GM13977 (cell line): Measurements from ENCODE around the gene MTCP1.
A peak's percentile ranks its signal among the peaks of the same experiment; 100 is the strongest.

Experiments used
- DNase-seq: peaks from one replicate; pipeline ENCODE4 v3.0.0; 2012; ENCODE audit warnings: low spot score
- in situ Hi-C: fragments of 300-500 bp; cut with MboI; formaldehyde crosslinking; loops from one replicate; pipeline ENCODE4 v1.12.0; 2022; ENCODE audit warnings: low sequenced_read_pairs, low pct_unique_long_range_greater_than_20kb, mixed read lengths, inconsistent platforms; ENCODE audit not compliant: unreplicated experiment
- TF ChIP-seq, protein P1 (sequence below): IDR thresholded peaks from 2 replicates; pipeline ENCODE4 v1.5.1; 2012; ENCODE audit warnings: mild to moderate bottlenecking, control low read depth; ENCODE audit not compliant: insufficient read depth; ENCODE audit errors: extremely low read depth, missing control alignments

The MTCP1 gene

DNA sequence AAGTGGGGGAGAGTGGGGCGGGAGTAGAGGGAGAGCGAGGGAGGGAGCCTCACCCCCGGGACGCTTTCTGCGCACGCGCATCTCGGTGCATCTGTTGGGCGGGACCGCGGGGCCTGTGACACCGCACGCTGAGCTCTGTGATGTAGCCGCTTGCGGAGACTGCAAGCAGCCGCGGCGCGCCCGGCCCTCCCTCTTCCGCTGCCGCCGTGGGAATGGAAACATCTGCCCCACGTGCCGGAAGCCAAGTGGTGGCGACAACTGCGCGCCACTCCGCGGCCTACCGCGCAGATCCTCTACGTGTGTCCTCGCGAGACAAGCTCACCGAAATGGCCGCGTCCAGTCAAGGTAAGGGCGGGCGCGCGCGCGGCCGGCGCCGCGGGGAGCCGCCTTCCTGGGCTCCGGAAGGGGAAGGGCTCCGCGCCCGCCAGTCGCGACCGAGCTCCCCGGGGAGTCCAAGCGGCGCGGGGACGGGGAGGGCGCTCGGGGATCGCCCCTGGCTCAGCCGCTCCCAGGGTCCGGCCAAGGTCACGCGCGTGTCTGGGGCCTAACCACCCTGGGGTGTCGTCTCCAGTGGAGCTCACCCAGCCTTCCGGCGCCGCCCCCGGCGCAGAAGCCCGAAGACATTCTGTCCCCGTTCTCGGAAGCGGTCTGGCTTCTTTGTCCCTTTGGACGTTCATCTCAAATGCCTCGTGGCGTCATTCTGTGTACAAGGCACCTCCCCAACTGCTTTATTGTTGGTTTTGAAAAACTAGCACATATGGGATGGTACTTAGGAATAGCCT, 44.0 kb downstream of the MTCP1 start, which contains the start of gene FUNDC2:
Gene FUNDC2, plus strand, starts transcription at position 118 of the 782 bp plus-strand sequence. Its CDS starts 95 bp downstream, at position 213.
- TF ChIP-seq, protein P1, sequence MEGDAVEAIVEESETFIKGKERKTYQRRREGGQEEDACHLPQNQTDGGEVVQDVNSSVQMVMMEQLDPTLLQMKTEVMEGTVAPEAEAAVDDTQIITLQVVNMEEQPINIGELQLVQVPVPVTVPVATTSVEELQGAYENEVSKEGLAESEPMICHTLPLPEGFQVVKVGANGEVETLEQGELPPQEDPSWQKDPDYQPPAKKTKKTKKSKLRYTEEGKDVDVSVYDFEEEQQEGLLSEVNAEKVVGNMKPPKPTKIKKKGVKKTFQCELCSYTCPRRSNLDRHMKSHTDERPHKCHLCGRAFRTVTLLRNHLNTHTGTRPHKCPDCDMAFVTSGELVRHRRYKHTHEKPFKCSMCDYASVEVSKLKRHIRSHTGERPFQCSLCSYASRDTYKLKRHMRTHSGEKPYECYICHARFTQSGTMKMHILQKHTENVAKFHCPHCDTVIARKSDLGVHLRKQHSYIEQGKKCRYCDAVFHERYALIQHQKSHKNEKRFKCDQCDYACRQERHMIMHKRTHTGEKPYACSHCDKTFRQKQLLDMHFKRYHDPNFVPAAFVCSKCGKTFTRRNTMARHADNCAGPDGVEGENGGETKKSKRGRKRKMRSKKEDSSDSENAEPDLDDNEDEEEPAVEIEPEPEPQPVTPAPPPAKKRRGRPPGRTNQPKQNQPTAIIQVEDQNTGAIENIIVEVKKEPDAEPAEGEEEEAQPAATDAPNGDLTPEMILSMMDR: no peak
- peak; percentile 78 for DNase-seq
- in situ Hi-C loops: no loop called here

DNA sequence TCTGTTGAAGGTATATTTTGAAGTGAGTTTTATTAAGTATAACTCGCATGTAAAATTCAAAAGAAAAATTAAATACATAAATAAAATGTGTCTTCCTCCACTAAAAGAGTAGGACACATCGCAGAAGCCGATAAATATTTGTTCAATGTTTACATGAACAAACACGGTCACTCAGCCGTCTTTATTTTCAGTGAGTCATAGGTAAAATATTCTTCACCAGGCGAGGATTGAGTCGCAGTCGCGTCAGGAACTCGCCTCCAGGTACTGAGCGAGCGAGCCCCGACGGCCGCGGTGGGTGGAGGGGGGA, 44.6 kb downstream of the MTCP1 start:
- TF ChIP-seq, protein P1: no peak
- no peak for DNase-seq
- in situ Hi-C loops: no loop called here

DNA sequence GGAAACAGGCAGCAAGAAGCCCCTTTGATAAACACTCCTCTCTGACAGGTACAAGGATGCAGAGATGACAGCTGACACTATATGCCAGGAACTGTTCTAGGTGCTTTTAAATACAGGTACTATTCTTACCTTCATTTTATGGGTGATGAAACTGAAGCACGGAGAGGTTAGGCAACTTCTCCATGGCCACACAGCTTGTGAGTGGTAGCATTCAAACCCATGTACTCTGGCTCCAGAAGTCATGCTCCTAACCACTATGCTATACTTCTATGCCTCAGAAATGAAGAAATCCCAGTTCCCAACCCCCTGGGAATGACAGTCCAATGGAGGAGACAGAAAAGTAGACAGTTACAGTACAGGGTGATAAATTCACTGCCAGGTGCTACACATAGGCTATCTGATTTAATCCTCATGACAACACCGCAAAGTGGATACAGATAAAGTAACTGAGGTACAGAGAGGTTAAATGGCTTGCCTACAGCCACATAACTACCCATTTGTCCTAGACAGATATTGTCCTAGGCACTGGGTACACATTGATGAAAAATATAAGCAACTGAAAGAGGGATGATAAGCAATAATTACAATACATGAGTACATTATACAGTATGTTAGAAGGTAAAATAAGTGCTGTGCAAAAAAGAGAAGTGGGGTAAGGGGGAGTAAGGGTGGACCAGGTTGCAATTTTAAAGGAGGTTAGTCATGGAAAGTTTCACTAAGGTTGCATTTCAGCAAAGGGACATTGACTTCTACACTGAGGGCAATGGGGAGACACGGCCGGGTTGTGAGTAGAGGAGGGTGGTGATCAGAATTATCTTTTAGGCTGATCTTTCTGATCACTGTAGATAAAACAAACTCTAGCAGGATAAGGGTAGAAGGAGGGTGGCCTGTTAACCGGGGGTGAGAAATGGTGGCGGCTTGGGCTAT, 46.8 kb downstream of the MTCP1 start:
- TF ChIP-seq, protein P1: no peak
- in situ Hi-C loops: no loop called here
- DNase-seq: no peak

DNA sequence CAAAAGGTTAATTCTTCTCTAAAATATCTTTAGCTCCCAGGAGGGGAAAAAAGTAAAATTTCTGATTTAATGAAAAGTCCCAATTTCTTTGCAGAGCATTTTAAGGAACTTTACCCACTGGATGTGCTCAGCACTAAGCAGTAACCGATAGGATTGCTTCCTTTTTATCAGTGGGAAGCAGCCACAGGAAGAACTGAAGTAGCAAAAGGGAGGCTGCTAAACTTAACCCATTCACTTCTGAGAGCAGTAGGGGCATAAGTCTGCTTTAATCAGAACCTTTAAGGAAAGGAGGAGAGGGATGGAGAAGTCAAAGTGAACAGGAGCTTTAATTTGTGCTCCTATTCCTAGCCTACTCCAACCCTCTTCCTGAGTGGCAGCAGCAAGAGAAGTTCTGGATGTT, 48.4 kb downstream of the MTCP1 start, which contains the start of gene F8:
Gene F8, minus strand, starts transcription at position 139 of the 400 bp plus-strand sequence. CDS start 171 bp downstream, outside the sequence.
- no peak for DNase-seq
- TF ChIP-seq, protein P1: no peak
- in situ Hi-C loops: no loop called here

DNA sequence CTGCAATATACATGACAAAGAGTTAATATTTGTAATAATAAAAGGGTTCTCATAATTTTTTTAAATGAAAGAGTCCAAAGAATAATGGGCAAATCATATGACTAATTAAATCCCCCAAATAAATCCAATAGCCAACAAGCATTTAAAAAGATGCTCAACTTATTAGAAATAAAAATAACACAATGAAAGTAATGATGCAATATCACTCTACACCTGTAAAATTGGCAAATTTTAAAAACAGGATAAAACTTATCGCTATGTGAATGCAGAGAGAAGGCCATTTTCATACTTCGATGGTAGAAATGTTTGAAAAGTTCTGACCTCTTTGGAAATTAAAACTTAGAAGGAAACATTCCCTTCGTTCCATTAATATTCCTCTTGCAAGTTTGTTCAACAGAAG, 50.3 kb downstream of the MTCP1 start:
- in situ Hi-C loops: no loop called here
- TF ChIP-seq, protein P1: no peak

More for the DNA sequence above, 50.3 kb downstream of the MTCP1 start:
- no peak for DNase-seq
